T-cell (primary cell): Measurements from ENCODE around the gene STXBP6. TPM values are rescaled to one million over a fixed set of nuclear protein-coding genes. Genes with fewer than 3 reads are reported as not detected.
"Not testable (repeated sequence)": the region's sequence is repeated elsewhere in the genome, so short reads cannot be mapped to it uniquely, and the experiment has no call there.

Experiments used
- ATAC-seq, 4 experiments: fragments of 200-7000 bp in 3 of 4; fragments of 150-1000 bp in 1 of 4; cut with Tn5 transposase; replicated peaks in 1 of 4; 1 replicate in 3 of 4; 2 replicates in 1 of 4; pipeline ENCODE4 v1.10.0; 2021; ENCODE audit warnings: moderate library complexity in 3 of 4, mild to moderate bottlenecking in 2 of 4, moderate number of reproducible peaks in 1 of 4
- CTCF ChIA-PET, 2 donors: fragments of 300-600 bp; sonication (Branson Sonifier 250); formaldehyde crosslinking; loops; one replicate each; lab custom pipeline; 2022; ENCODE audit warnings: antibody characterized with exemption in 2 of 2; lab: Charles Lee
- POLR2A ChIA-PET, 2 donors: fragments of 300-600 bp; sonication (Branson Sonifier 250); formaldehyde crosslinking; loops; one replicate each; lab custom pipeline; 2022; ENCODE audit warnings: antibody characterized with exemption in 2 of 2; lab: Charles Lee
- DNase-seq, 35 experiments: peaks; one replicate each; pipeline versions ENCODE4 v3.0.0 to v3.0.0-alpha.2; 2013 to 2023
- H3K27ac ChIP-seq: one replicate; pipeline ENCODE4 v1.5.1; 2013; ENCODE audit warnings: low read length
- H3K27me3 ChIP-seq, 2 experiments: replicated peaks in 1 of 2; 1 replicate in 1 of 2; 2 replicates in 1 of 2; pipeline versions ENCODE4 v1.6.1 to v1.7.0; 2013; ENCODE audit warnings: low read length in 1 of 2, mixed read lengths in 1 of 2; ENCODE audit not compliant: control insufficient read depth in 2 of 2, insufficient read depth in 2 of 2; ENCODE audit errors: extremely low read depth in 1 of 2
- H3K36me3 ChIP-seq, 2 donors: 1 replicate in 1 of 2; 2 replicates in 1 of 2; pipeline versions ENCODE4 v1.6.1 to v1.7.0; 2013; ENCODE audit warnings: low read length in 1 of 2; ENCODE audit not compliant: control insufficient read depth in 2 of 2, insufficient read depth in 1 of 2; ENCODE audit errors: extremely low read depth in 1 of 2
- H3K4me1 ChIP-seq, 2 experiments: 1 replicate in 1 of 2; 2 replicates in 1 of 2; pipeline versions ENCODE4 v1.6.1 to v1.7.0; 2013; ENCODE audit warnings: low read length in 2 of 2, mixed read lengths in 1 of 2; ENCODE audit not compliant: insufficient read depth in 2 of 2, control insufficient read depth in 1 of 2; ENCODE audit errors: extremely low read depth in 1 of 2
- H3K4me3 ChIP-seq, 2 donors: 1 replicate in 1 of 2; 2 replicates in 1 of 2; pipeline versions ENCODE4 v1.5.1 to v1.7.0; 2013; ENCODE audit warnings: mild to moderate bottlenecking in 2 of 2, low read length in 1 of 2, moderate library complexity in 1 of 2; ENCODE audit not compliant: control insufficient read depth in 1 of 2; ENCODE audit errors: extremely low read depth in 1 of 2
- H3K9me3 ChIP-seq: 2 replicates; pipeline ENCODE4 v1.7.0; 2013
- H3K27ac Mint-ChIP-seq, 2 donors: one replicate each; pipeline ENCODE4 v1.8.0; 2020 to 2021; ENCODE audit warnings: mild to moderate bottlenecking in 2 of 2, mixed read lengths in 2 of 2
- H3K27me3 Mint-ChIP-seq, 2 donors: one replicate each; pipeline ENCODE4 v1.8.0; 2021 to 2022; ENCODE audit warnings: mixed read lengths in 2 of 2
- H3K36me3 Mint-ChIP-seq: one replicate; pipeline ENCODE4 v1.8.0; 2021; ENCODE audit warnings: mixed read lengths
- H3K4me1 Mint-ChIP-seq, 3 donors: one replicate each; pipeline ENCODE4 v1.8.0; 2020 to 2022; ENCODE audit warnings: mixed read lengths in 3 of 3, mild to moderate bottlenecking in 1 of 3
- H3K4me3 Mint-ChIP-seq, 3 donors: one replicate each; pipeline ENCODE4 v1.8.0; 2020 to 2022; ENCODE audit warnings: mild to moderate bottlenecking in 3 of 3, mixed read lengths in 3 of 3, moderate library complexity in 3 of 3
- H3K9me3 Mint-ChIP-seq, 3 donors: one replicate each; pipeline ENCODE4 v1.8.0; 2020 to 2022; ENCODE audit warnings: mixed read lengths in 3 of 3
- WGBS: methylation state at CpG from one replicate; pipeline ENCODE4 v1.1.5; 2013; ENCODE audit warnings: missing lambda C conversion rate; ENCODE audit not compliant: insufficient coverage; 5-methylcytosine and 5-hydroxymethylcytosine counted together
- total RNA-seq, 35 experiments: library from RNA in 6 of 35; stranded (reverse) in 6 of 35; fragments of 120-200 nt in 1 of 35; gene quantifications; one replicate each; pipeline versions ENCODE4 v1.2.1 to v1.2.4 and lab custom pipeline; 2013 to 2026

STXBP6 gene
- total RNA-seq, 5 donors from 2014 or later (not counting 1 experiment from before 2014, with no cell fraction given): 0.25 TPM; not detected in 4

DNA sequence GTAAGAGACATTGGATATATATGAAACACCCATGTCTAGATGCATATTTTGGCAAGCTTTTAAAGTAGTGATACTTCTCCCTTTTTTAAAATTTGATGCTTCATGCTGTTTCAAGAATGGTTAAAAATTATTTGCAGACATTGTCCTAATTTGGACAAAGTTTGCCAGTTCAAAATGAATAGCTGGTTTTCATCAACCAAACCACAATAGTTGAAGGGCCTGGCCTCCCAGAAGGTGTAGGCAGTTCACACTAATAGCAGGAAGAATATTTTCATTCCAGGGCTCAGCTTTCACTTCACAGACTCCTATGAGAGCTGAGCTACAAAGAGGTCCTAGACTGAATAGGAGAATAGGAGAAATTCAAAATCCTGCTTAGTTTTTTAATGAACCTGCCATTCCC is 78.7 kb downstream of the STXBP6 start:
- Mint-ChIP-seq H3K27me3 (peaks cover 8 to 14% of the 10 kb centered on the region in 2 donors), H3K4me1 (no peaks in the 10 kb centered on the region), H3K9me3 (no peaks in the 10 kb centered on the region), H3K36me3 (no peaks in the 10 kb centered on the region), H3K27ac (no peak overlapping the region), H3K4me3 (no peak overlapping the region)
- DNase-seq (no peak), ATAC-seq (no peak)
- H3K27me3 ChIP-seq: no peaks in the 10 kb centered on the region
- no peak overlapping the region for H3K27ac ChIP-seq
- POLR2A ChIA-PET: no interaction called here
- no peak overlapping the region for H3K4me3 ChIP-seq
- H3K9me3 ChIP-seq: no peaks in the 10 kb centered on the region
- CTCF ChIA-PET: no interaction called here
- H3K4me1 ChIP-seq: no peaks in the 10 kb centered on the region
- H3K36me3 ChIP-seq: no peaks in the 10 kb centered on the region

- WGBS: no CpG with 5 or more reads among the region's 1 CpG
- Mint-ChIP-seq H3K4me1 (no peaks in the 10 kb centered on the region), H3K27ac (no peak overlapping the region), H3K27me3 (peaks cover 6 to 13% of the 10 kb centered on the region in 2 donors), H3K4me3 (no peak overlapping the region), H3K9me3 (no peaks in the 10 kb centered on the region), H3K36me3 (no peaks in the 10 kb centered on the region)
- H3K9me3 ChIP-seq: no peaks in the 10 kb centered on the region
- ChIA-PET POLR2A (no interaction called here), CTCF (no interaction called here)
- no peak overlapping the region for H3K27ac ChIP-seq
- no peak for DNase-seq
- H3K36me3 ChIP-seq: no peaks in the 10 kb centered on the region
- H3K27me3 ChIP-seq: peaks cover 0 to 2% of the 10 kb centered on the region in 2 experiments
- no peak overlapping the region for H3K4me3 ChIP-seq
- no peak for ATAC-seq
- H3K4me1 ChIP-seq: no peaks in the 10 kb centered on the region
Observed at GRCh38 chr14:24966579-24966964, 83.4 kb downstream of the STXBP6 start.

- H3K9me3 Mint-ChIP-seq: no peaks in the 10 kb centered on the region
- H3K9me3 ChIP-seq: no peaks in the 10 kb centered on the region
- no peak for DNase-seq
- no peak for ATAC-seq
- H3K4me1 ChIP-seq: no peaks in the 10 kb centered on the region
- H3K36me3 Mint-ChIP-seq: no peaks in the 10 kb centered on the region
- H3K4me3 Mint-ChIP-seq: no peak overlapping the region
- H3K27ac Mint-ChIP-seq: no peak overlapping the region
- POLR2A ChIA-PET: no interaction called here
- no peak overlapping the region for H3K4me3 ChIP-seq
- no peaks in the 10 kb centered on the region for H3K36me3 ChIP-seq
- H3K4me1 Mint-ChIP-seq: no peaks in the 10 kb centered on the region
- WGBS: no CpG with 5 or more reads among the region's 3 CpGs
- no peak overlapping the region for H3K27ac ChIP-seq
- CTCF ChIA-PET: no interaction called here
- peaks cover 0 to 2% of the 10 kb centered on the region in 2 experiments for H3K27me3 ChIP-seq
- H3K27me3 Mint-ChIP-seq: peaks cover 6 to 13% of the 10 kb centered on the region in 2 donors
Observed at GRCh38 chr14:24965934-24966578, 83.9 kb downstream of the STXBP6 start.

- Histone ChIP-seq H3K36me3 (no peaks in the 10 kb centered on the region), H3K27ac (no peak overlapping the region), H3K27me3 (peaks cover 0 to 2% of the 10 kb centered on the region in 2 experiments), H3K9me3 (no peaks in the 10 kb centered on the region), H3K4me1 (no peaks in the 10 kb centered on the region), H3K4me3 (no peak overlapping the region)
- no CpG with 5 or more reads among the region's 1 CpG for WGBS
- H3K27ac Mint-ChIP-seq: no peak overlapping the region
- DNase-seq: no peak
- no peaks in the 10 kb centered on the region for H3K9me3 Mint-ChIP-seq
- no peak for ATAC-seq
- no peaks in the 10 kb centered on the region for H3K4me1 Mint-ChIP-seq
- POLR2A ChIA-PET: no interaction called here
- H3K4me3 Mint-ChIP-seq: no peak overlapping the region
- no peaks in the 10 kb centered on the region for H3K36me3 Mint-ChIP-seq
- CTCF ChIA-PET: no interaction called here
- peaks cover 6 to 12% of the 10 kb centered on the region in 2 donors for H3K27me3 Mint-ChIP-seq
Observed at GRCh38 chr14:24965578-24965933, 84.4 kb downstream of the STXBP6 start.

DNA sequence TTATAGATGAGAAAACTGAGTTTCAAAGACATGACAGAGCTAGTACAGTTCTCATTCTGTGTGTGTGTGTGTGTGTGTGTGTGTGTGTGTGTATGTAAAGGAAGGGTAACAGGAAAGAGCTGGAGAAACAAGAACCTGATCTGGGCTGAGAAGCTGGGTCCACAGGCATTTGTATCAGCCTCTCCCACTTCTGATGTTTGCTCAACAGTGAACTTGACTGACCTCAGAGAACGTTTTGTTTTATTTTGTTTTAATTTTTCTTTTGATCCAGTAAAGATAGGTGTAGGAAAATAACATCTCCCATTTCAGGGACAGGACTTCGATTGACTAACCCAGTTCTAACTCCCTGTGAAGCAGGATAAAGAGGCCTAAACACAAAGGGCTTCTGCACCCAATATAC is 85.4 kb downstream of the STXBP6 start:
- no peak overlapping the region for H3K4me3 ChIP-seq
- no peak overlapping the region for H3K27ac ChIP-seq
- H3K27ac Mint-ChIP-seq: no peak overlapping the region
- no peaks in the 10 kb centered on the region for H3K9me3 ChIP-seq
- no CpG with 5 or more reads among the region's 2 CpGs for WGBS
- ChIA-PET POLR2A (no interaction called here), CTCF (no interaction called here)
- H3K4me1 Mint-ChIP-seq: no peaks in the 10 kb centered on the region
- H3K4me1 ChIP-seq: no peaks in the 10 kb centered on the region
- no peaks in the 10 kb centered on the region for H3K9me3 Mint-ChIP-seq
- H3K27me3 ChIP-seq: peaks cover 0 to 2% of the 10 kb centered on the region in 2 experiments
- no peak for ATAC-seq
- H3K4me3 Mint-ChIP-seq: no peak overlapping the region
- H3K36me3 ChIP-seq: no peaks in the 10 kb centered on the region
- peaks cover 3 to 11% of the 10 kb centered on the region in 2 donors for H3K27me3 Mint-ChIP-seq
- no peaks in the 10 kb centered on the region for H3K36me3 Mint-ChIP-seq
- no peak for DNase-seq

DNA sequence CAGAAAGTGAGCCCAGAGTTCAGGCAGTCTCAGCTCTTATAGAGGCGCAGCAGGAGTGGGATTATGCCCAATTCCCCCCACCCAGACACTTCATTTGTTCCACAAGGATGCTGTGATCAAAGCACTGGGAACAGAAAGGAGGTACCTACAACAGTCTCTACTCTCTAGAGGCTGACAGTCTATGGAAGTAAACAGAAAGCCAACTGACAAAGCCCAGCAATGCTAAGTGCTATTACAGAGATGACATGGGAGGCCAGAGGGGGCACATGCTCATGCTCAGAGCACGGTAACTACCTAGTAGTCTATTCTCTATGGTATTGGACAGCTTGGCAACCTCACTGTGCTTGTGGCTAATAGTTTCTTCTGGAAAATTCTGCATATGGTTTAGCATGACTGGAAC is 85.9 kb downstream of the STXBP6 start:
- Histone ChIP-seq H3K36me3 (no peaks in the 10 kb centered on the region), H3K27ac (no peak overlapping the region), H3K9me3 (no peaks in the 10 kb centered on the region), H3K4me1 (no peaks in the 10 kb centered on the region), H3K27me3 (peaks cover 0 to 2% of the 10 kb centered on the region in 2 experiments), H3K4me3 (no peak overlapping the region)
- DNase-seq (no peak), ATAC-seq (no peak)
- Mint-ChIP-seq H3K9me3 (no peaks in the 10 kb centered on the region), H3K27me3 (peaks cover 3 to 11% of the 10 kb centered on the region in 2 donors), H3K27ac (no peak overlapping the region), H3K36me3 (no peaks in the 10 kb centered on the region), H3K4me1 (no peaks in the 10 kb centered on the region), H3K4me3 (no peak overlapping the region)
- ChIA-PET POLR2A (no interaction called here), CTCF (no interaction called here)
- WGBS: 100% methylated on average over 1 of the region's 2 CpGs

- ATAC-seq, CTCF ChIA-PET, H3K4me1 ChIP-seq, H3K9me3 Mint-ChIP-seq, H3K36me3 ChIP-seq, H3K27me3 Mint-ChIP-seq, H3K4me3 ChIP-seq, H3K4me3 Mint-ChIP-seq, POLR2A ChIA-PET, H3K9me3 ChIP-seq, H3K27ac Mint-ChIP-seq, H3K36me3 Mint-ChIP-seq, DNase-seq, H3K27me3 ChIP-seq, H3K27ac ChIP-seq, H3K4me1 Mint-ChIP-seq: not testable (repeated sequence)
- no CpG with 5 or more reads among the region's 6 CpGs for WGBS
Observed at GRCh38 chr14:24962118-24962517, 87.8 kb downstream of the STXBP6 start.
